Osteocyte (in vitro differentiated cells): Measurements from ENCODE around the gene DEPDC7. TPM values are rescaled to one million over a fixed set of nuclear protein-coding genes. Genes with fewer than 3 reads are reported as not detected.

Source experiments
- DNase-seq: peaks from one replicate; pipeline ENCODE4 v3.0.0; 2021; ENCODE audit warnings: mixed read lengths; ENCODE audit not compliant: unreplicated experiment; ENCODE audit errors: extremely low spot score
- H3K27ac Mint-ChIP-seq: one replicate; pipeline ENCODE4 v1.8.0; 2021; ENCODE audit warnings: mild to moderate bottlenecking, mixed read lengths; ENCODE audit not compliant: unreplicated experiment
- H3K27me3 Mint-ChIP-seq: one replicate; pipeline ENCODE4 v1.8.0; 2021; ENCODE audit warnings: mixed read lengths; ENCODE audit not compliant: unreplicated experiment
- H3K36me3 Mint-ChIP-seq: one replicate; pipeline ENCODE4 v1.8.0; 2021; ENCODE audit warnings: mixed read lengths; ENCODE audit not compliant: unreplicated experiment
- H3K4me1 Mint-ChIP-seq: one replicate; pipeline ENCODE4 v1.8.0; 2021; ENCODE audit warnings: mixed read lengths; ENCODE audit not compliant: unreplicated experiment
- H3K4me3 Mint-ChIP-seq: one replicate; pipeline ENCODE4 v1.8.0; 2021; ENCODE audit warnings: mild to moderate bottlenecking, moderate library complexity, mixed read lengths; ENCODE audit not compliant: unreplicated experiment
- H3K9me3 Mint-ChIP-seq: one replicate; pipeline ENCODE4 v1.8.0; 2021; ENCODE audit warnings: mixed read lengths; ENCODE audit not compliant: unreplicated experiment
- CTCF ChIP-seq: fragments of 200-600 bp; sonication (generic); IDR thresholded peaks from 2 replicates; pipeline ENCODE4 v1.5.0; 2021; ENCODE audit warnings: antibody characterized with exemption, mild to moderate bottlenecking, moderate library complexity
- total RNA-seq: library from RNA; stranded (reverse); gene quantifications from 2 replicates; pipeline ENCODE4 v1.2.1, GENCODE V29; 2021

The DEPDC7 gene
- total RNA-seq, 1 donor from 2014 or later, result 2.9 TPM

GRCh38 chr11:33039274-33040032, 23.8 kb downstream of the DEPDC7 start, which contains the start of gene TCP11L1:
Gene TCP11L1 (plus strand): TSS chr11:33039572. CDS start chr11:33043774, 4,202 bp downstream.
- peak; percentile 98 for DNase-seq
- no peaks in the 10 kb centered on the region for H3K27me3 Mint-ChIP-seq
- H3K4me1 Mint-ChIP-seq, result peaks cover 19% of the 10 kb centered on the region
- H3K9me3 Mint-ChIP-seq, result no peaks in the 10 kb centered on the region
- peak within 1 kb of the TSS; percentile 85 for H3K4me3 Mint-ChIP-seq
- H3K27ac Mint-ChIP-seq, result peak within 1 kb of the TSS; percentile 99
- H3K36me3 Mint-ChIP-seq, result peaks cover 2% of the 10 kb centered on the region
- no peak for TF ChIP-seq CTCF

GRCh38 chr11:33040033-33040861, 24.6 kb downstream of the DEPDC7 start:
- Mint-ChIP-seq H3K9me3 (no peaks in the 10 kb centered on the region), H3K4me1 (peaks cover 19% of the 10 kb centered on the region), H3K27me3 (no peaks in the 10 kb centered on the region), H3K4me3 (peak overlapping the region; percentile 85), H3K27ac (peak overlapping the region; percentile 91), H3K36me3 (peaks cover 9% of the 10 kb centered on the region)
- TF ChIP-seq CTCF, result no peak
- no peak for DNase-seq

- no peaks in the 10 kb centered on the region for H3K27me3 Mint-ChIP-seq
- peaks cover 23% of the 10 kb centered on the region for H3K4me1 Mint-ChIP-seq
- H3K4me3 Mint-ChIP-seq, result peak overlapping the region; percentile 85
Observed at GRCh38 chr11:33040862-33041453, 25.3 kb downstream of the DEPDC7 start.

GRCh38 chr11:33043221-33043830, 27.6 kb downstream of the DEPDC7 start:
- Mint-ChIP-seq H3K36me3 (peaks cover 34% of the 10 kb centered on the region), H3K4me1 (peaks cover 23% of the 10 kb centered on the region), H3K9me3 (peaks cover 4% of the 10 kb centered on the region), H3K4me3 (no peak overlapping the region), H3K27ac (no peak overlapping the region), H3K27me3 (no peaks in the 10 kb centered on the region)
- no peak for TF ChIP-seq CTCF
- DNase-seq, result no peak

More at GRCh38 chr11:33040862-33041453, 25.3 kb downstream of the DEPDC7 start:
- peaks cover 16% of the 10 kb centered on the region for H3K36me3 Mint-ChIP-seq
- peaks cover 4% of the 10 kb centered on the region for H3K9me3 Mint-ChIP-seq
- DNase-seq, result no peak
- peak overlapping the region; percentile 91 for H3K27ac Mint-ChIP-seq
- TF ChIP-seq CTCF, result no peak
